Osteoblast (primary cell): Measurements from ENCODE around the gene CD300A. TPM values are rescaled to one million over a fixed set of nuclear protein-coding genes. Genes with fewer than 3 reads are reported as not detected.
"Not testable (repeated sequence)": the region's sequence is repeated elsewhere in the genome, so short reads cannot be mapped to it uniquely, and the experiment has no call there.

Source experiments
- DNase-seq: peaks from one replicate; pipeline ENCODE4 v3.0.0; 2011; ENCODE audit warnings: low spot score, mixed read lengths; ENCODE audit not compliant: insufficient read length; ENCODE audit errors: missing footprints
- H2AFZ ChIP-seq: 2 replicates; pipeline ENCODE4 v1.6.0; 2011; ENCODE audit warnings: mild to moderate bottlenecking, low read length
- H3K27ac ChIP-seq: 2 replicates; pipeline ENCODE4 v1.5.1; 2011; ENCODE audit warnings: mild to moderate bottlenecking, low read depth, low read length, moderate library complexity
- H3K27me3 ChIP-seq: 2 replicates; pipeline ENCODE4 v1.6.0; 2012; ENCODE audit warnings: mild to moderate bottlenecking, control low read depth, inconsistent platforms, low read length, moderate library complexity; ENCODE audit not compliant: insufficient read depth
- H3K36me3 ChIP-seq: 2 replicates; pipeline ENCODE4 v1.5.1; 2011; ENCODE audit warnings: mild to moderate bottlenecking, low read length, control low read depth, moderate library complexity; ENCODE audit not compliant: insufficient read depth
- H3K4me1 ChIP-seq: 2 replicates; pipeline ENCODE4 v1.5.1; 2011; ENCODE audit warnings: mild to moderate bottlenecking, low read length, control low read depth, moderate library complexity; ENCODE audit not compliant: insufficient read depth
- H3K4me2 ChIP-seq: 2 replicates; pipeline ENCODE4 v1.6.0; 2011; ENCODE audit warnings: mild to moderate bottlenecking, low read length; ENCODE audit not compliant: insufficient read depth
- H3K4me3 ChIP-seq: fragments of 200-600 bp; sonication (generic); 3 replicates; pipeline ENCODE4 v1.5.1; 2012; ENCODE audit warnings: mild to moderate bottlenecking, low read length, inconsistent platforms; ENCODE audit not compliant: insufficient read depth
- H3K79me2 ChIP-seq: 2 replicates; pipeline ENCODE4 v1.6.0; 2012; ENCODE audit warnings: mild to moderate bottlenecking, low read length, control low read depth, inconsistent platforms; ENCODE audit not compliant: insufficient read depth
- H3K9me3 ChIP-seq: 2 replicates; pipeline ENCODE4 v1.5.1; 2011; ENCODE audit warnings: low read depth, low read length, control low read depth
- H4K20me1 ChIP-seq: 2 replicates; pipeline ENCODE4 v1.6.0; 2012; ENCODE audit warnings: mild to moderate bottlenecking, low read length, control low read depth; ENCODE audit not compliant: insufficient read depth
- CTCF ChIP-seq: IDR thresholded peaks from 2 replicates; pipeline ENCODE4 v1.5.1; 2011; ENCODE audit warnings: mild to moderate bottlenecking, low read depth, low read length, moderate library complexity; ENCODE audit errors: extremely low read depth
- total RNA-seq: library from RNA; depleted of rRNA; stranded (reverse); fragments of >200 nt; gene quantifications from 2 replicates; pipeline ENCODE4 v1.2.3, GENCODE V29; 2012

The CD300A gene
- total RNA-seq, 1 donor: not detected

GRCh38 chr17:74516561-74517328 lies 50.3 kb downstream of the CD300A start:
- Histone ChIP-seq H2AFZ (no peak overlapping the region), H3K27me3 (no peaks in the 10 kb centered on the region), H3K79me2 (no peaks in the 10 kb centered on the region), H4K20me1 (no peaks in the 10 kb centered on the region), H3K9me3 (no peaks in the 10 kb centered on the region), H3K4me3 (no peak overlapping the region), H3K4me2 (no peak overlapping the region), H3K27ac (no peak overlapping the region), H3K36me3 (no peaks in the 10 kb centered on the region), H3K4me1 (peaks cover 14% of the 10 kb centered on the region)
- no peak for TF ChIP-seq CTCF
- no peak for DNase-seq

DNA sequence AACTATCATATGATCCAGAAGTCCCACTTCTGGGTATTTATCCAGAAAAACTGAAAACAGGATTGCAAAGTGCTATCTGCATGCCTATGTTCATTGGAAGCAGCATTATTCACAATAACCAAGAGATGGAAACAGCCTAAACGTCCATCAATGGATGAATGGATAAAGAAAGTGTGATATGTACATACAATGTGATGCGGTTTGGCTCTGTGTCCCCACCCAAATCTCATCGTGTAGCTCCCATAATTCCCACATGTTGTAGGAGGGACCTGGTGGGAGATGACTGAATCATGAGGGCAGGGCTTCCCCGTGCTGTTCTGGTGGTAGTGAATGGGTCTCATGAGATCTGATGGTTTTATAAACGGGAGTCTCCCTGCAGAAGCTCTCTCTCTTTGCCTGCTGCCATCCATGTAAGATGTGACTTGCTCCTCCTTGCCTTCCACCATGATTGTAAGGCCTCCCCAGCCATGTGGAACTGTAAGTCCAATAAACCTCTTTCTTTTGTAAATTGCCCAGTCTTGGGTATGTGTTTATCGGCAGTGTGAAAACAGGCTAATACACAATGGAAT lies 52.1 kb downstream of the CD300A start:
- H3K27ac ChIP-seq, H3K27me3 ChIP-seq, H3K4me1 ChIP-seq, H2AFZ ChIP-seq, DNase-seq, H4K20me1 ChIP-seq, H3K4me2 ChIP-seq, H3K79me2 ChIP-seq, H3K9me3 ChIP-seq, H3K4me3 ChIP-seq, H3K36me3 ChIP-seq: not testable (repeated sequence)

- no peak for DNase-seq
- Histone ChIP-seq H3K9me3 (peaks cover 2% of the 10 kb centered on the region), H3K27ac (no peak overlapping the region), H3K4me1 (no peaks in the 10 kb centered on the region), H3K27me3 (no peaks in the 10 kb centered on the region), H3K79me2 (no peaks in the 10 kb centered on the region), H4K20me1 (no peaks in the 10 kb centered on the region), H2AFZ (no peak overlapping the region), H3K4me3 (no peak overlapping the region), H3K36me3 (no peaks in the 10 kb centered on the region), H3K4me2 (no peak overlapping the region)
- TF ChIP-seq CTCF: no peak
These were observed 53.6 kb downstream of the CD300A start for GRCh38 chr17:74520016-74520434.

- no peak for DNase-seq
- H3K9me3 ChIP-seq: peaks cover 2% of the 10 kb centered on the region
These were observed 54.5 kb downstream of the CD300A start for GRCh38 chr17:74520790-74521480.

More at GRCh38 chr17:74520790-74521480, 54.5 kb downstream of the CD300A start:
- no peaks in the 10 kb centered on the region for H3K36me3 ChIP-seq
- no peak for TF ChIP-seq CTCF
- no peak overlapping the region for H3K27ac ChIP-seq
- H2AFZ ChIP-seq: no peak overlapping the region
- no peaks in the 10 kb centered on the region for H4K20me1 ChIP-seq
- no peaks in the 10 kb centered on the region for H3K27me3 ChIP-seq
- H3K4me3 ChIP-seq: no peak overlapping the region
- no peaks in the 10 kb centered on the region for H3K4me1 ChIP-seq
- no peaks in the 10 kb centered on the region for H3K79me2 ChIP-seq
- no peak overlapping the region for H3K4me2 ChIP-seq
